Measurements from ENCODE around the gene STAB2.

DNA sequence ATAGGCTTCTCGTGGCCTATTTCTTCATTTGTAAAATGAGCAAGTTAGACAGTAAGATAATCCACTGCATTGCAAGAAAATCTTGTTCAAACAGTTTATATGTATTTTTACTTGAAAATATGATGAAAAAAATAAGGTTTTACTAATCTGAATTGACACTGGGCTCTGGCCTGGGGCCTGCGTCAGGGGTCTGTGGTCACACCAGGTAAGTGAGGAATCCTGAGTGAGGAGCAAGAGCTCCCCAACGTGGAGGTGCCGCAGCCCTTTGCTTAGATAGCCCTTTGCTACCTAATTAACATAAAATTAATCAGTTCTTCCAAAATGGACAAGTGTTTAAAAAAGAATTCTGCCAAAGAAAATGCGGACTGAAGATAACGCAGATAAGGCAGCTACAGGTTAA lies 39.1 kb upstream of the STAB2 start:
- TF ChIP-seq SUZ12 (IDR thresholded peaks at IDR 0.05; ENCODE audit: extremely low read depth, insufficient read depth, insufficient read length) (no peak), YY1 (IDR thresholded peaks at IDR 0.05; ENCODE audit: insufficient read depth, insufficient read length) (no peak)
